ENCODE results near the gene SIN3B.

The SIN3B gene

DNA sequence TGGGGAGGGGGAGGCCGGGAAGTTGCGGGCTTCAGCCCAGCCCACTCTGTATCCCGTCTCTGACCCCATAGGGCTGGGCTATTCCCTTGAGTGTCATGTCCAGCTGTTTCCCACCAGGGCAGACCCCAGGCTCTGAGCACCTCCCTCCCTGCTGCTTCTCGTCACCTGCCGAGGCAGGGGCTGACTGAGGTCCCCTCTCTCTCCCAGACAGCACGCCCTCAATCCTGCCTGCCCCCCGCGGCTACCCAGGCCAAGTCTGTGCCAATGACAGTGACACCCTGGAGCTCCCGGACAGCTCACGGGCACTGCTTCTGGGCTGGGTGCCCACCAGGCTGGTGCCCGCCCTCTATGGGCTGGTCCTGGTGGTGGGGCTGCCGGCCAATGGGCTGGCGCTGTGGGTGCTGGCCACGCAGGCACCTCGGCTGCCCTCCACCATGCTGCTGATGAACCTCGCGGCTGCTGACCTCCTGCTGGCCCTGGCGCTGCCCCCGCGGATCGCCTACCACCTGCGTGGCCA, 60.2 kb downstream of the SIN3B start:
- DNase-seq (ENCODE audit: low spot score), result no peak

DNA sequence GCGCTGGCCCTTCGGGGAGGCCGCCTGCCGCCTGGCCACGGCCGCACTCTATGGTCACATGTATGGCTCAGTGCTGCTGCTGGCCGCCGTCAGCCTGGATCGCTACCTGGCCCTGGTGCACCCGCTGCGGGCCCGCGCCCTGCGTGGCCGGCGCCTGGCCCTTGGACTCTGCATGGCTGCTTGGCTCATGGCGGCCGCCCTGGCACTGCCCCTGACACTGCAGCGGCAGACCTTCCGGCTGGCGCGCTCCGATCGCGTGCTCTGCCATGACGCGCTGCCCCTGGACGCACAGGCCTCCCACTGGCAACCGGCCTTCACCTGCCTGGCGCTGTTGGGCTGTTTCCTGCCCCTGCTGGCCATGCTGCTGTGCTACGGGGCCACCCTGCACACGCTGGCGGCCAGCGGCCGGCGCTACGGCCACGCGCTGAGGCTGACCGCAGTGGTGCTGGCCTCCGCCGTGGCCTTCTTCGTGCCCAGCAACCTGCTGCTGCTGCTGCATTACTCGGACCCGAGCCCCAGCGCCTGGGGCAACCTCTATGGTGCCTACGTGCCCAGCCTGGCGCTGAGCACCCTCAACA, 60.8 kb downstream of the SIN3B start:
- DNase-seq (ENCODE audit: low spot score), result no peak

DNA sequence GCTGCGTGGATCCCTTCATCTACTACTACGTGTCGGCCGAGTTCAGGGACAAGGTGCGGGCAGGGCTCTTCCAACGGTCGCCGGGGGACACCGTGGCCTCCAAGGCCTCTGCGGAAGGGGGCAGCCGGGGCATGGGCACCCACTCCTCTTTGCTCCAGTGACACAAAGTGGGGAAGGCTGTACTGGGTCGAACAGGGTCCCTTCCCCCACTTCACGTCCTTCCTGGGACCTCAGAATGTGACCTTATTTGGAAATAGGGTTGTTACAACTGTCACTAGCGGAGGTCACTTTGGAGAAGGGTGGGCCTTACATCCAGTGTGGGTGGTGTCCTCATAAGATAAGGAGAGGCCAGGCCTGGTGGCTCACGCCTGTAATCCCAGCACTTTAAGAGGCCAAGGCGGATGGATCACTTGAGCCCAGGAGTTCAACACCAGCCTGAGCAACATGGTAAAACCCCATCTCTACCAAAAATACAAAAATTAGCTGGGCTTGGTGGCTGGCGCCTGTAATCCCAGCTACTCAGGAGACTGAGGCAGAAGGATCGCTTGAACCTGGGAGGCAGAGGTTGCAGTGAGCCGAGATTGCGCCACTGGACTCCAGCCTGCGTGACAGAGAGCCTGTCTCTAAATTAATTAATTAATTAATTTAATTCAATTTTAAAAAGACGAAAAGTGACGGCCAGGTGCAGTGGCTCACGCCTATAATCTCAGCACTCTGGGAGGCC, 61.4 kb downstream of the SIN3B start:
- no peak for DNase-seq (ENCODE audit: low spot score)

DNA sequence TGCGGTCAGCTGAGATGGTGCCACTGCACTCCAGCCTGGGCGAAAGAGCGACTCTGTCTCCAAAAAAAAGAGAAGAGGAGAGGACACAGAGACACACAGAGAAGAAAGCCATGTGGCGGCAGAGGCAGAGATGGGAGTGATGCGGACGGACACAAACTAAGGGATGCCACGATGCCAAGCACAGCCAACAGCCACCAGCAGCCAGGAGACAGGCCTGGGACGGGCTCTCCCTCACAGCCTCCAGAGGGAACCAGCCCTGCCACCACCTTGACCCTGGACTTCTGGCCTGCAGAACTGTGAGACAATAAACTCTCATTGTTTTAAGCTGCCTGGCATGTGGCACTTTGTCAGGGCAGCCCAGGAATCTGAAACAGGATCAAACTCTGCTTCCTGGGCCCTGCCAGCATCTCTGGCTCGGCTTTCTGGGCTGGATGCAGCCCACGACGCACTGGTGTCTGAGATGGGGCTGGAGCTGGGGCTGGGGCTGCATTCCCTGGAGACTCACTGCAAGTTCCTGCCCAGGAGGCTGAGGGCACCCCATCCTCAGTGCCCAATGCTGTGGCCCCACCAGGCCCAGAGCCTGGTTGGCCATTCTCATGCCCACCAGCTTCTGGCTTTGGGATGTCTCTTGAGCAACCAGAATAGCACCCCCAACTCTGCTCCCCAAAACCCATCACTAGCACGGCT, 62.6 kb downstream of the SIN3B start:
- no peak for DNase-seq (ENCODE audit: low spot score)

DNA sequence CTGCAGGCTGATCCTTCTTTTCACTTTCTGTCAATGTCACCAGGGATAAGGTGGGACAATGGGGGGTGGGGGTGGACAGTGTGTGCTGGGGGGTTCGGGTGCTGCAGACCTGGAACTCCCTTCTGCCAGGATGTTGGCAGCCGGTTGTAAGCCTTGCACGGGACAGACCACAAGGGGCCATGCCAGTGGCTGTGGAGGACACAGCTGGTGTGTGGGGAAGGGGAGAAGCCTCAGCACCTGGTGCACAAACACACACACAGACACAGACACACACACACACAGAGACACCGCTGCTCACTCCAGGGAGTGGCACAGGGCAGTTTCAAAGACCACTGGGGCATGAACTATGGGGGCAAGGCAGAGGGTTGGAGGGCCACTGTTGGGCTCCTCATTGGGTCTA, 63.2 kb downstream of the SIN3B start:
- DNase-seq (ENCODE audit: low spot score), result no peak

DNA sequence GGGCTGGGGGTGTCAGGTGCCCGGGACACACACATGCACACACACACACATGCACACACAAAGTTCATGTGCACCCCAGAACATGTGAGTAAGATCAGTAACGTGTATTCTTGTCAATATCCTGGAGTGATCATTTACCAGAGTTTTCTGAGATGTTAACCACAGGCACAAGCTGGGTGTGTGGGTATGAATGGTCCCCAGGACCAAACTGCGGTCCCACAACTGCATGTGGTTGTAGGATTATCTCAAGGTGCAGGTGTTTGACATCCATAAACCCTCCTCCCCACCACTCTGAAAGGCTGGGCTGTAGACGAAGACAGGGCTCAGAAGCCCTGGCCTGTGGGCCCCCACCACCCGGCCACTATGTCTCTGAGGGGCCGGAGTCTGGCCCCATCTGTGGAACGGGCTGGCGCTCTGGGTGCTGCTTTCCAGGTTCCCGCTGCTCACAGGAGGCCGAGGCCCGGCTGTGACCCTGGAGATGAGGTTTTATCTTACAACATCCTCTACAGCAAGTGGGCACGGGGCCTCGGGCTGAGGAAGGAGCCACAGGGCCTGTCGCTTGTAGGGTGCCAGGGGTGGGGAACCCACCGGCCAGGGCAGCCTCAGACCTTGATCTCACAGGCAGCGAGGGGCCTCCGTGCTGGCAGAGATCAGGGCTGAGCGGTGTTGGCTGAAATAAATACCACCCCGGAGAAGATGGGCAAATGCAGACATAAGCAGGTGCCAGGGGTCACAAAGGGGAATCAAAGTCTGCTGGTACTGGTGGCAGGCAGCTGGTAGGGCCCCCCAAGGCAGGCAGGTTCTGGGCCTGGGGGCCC, 63.9 kb downstream of the SIN3B start:
- no peak for DNase-seq (ENCODE audit: low spot score)

DNA sequence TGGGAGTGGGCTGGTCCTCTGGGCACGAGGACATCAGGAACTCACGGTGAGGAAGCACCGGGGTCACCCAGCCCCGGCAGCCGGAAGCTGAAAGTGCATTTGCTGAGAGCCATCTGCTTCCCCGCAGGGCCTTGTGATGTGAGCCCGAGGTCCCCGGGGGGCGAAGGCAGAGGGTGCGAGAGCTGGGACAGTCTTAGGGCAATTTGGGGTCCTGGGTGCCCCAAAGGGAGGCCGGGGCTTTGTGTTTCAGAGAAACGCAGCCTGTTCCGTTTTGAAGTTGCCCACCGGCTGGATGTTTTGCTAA, 64.4 kb downstream of the SIN3B start:
- DNase-seq (ENCODE audit: low spot score), result no peak

DNA sequence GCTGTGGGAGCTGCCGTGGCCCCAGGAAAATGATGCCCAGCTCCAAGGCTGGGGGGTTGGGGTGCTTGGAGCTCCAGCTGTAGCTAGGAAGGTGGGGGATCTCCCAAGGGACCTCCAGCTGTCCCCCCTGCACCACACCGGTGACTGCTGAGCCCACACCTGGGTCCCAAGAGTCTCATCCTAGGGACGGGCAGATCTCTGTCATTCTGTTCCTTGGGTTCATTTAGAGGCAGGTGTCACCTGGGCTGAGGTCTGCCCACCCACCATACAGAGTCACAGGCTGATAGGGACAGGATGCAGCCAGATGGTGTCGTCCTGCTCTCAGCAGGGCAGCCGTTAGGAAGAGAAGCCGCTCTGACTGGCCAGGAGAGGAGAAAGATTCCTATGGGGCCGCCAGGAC, 64.9 kb downstream of the SIN3B start:
- DNase-seq (ENCODE audit: low spot score), result no peak

DNA sequence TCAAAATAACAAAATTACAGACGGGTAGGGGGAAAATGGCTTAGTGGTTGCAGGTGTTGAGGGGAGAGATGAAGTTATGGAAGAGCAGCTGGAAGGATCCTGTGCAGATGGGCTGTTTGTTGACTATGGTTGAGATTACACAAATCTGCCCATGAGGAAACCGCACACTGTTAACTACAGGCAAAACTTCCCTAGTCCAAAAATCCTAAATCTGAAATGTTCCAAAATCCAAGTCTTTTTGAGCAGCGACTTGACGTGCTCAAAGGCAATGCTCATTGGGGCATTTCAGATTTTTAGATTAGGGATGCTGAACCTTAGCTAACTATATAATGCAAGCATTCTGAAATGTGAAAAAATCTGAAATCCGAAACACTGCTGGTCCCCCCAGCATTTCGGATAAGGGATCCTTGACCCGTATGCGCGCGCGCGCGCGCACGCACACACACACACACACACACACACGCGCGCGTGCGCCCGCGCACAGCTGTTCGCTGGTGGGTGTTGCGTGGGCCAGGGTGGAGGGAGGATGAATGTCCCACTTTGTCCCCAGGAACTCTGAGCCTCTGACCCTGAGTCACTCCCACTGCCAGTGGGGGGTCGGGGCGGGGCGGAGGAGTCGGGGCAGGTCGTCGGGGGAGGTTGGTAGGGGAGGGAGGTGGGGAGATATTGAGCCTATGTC, 66.4 kb downstream of the SIN3B start:
- no peak for DNase-seq (ENCODE audit: low spot score)

DNA sequence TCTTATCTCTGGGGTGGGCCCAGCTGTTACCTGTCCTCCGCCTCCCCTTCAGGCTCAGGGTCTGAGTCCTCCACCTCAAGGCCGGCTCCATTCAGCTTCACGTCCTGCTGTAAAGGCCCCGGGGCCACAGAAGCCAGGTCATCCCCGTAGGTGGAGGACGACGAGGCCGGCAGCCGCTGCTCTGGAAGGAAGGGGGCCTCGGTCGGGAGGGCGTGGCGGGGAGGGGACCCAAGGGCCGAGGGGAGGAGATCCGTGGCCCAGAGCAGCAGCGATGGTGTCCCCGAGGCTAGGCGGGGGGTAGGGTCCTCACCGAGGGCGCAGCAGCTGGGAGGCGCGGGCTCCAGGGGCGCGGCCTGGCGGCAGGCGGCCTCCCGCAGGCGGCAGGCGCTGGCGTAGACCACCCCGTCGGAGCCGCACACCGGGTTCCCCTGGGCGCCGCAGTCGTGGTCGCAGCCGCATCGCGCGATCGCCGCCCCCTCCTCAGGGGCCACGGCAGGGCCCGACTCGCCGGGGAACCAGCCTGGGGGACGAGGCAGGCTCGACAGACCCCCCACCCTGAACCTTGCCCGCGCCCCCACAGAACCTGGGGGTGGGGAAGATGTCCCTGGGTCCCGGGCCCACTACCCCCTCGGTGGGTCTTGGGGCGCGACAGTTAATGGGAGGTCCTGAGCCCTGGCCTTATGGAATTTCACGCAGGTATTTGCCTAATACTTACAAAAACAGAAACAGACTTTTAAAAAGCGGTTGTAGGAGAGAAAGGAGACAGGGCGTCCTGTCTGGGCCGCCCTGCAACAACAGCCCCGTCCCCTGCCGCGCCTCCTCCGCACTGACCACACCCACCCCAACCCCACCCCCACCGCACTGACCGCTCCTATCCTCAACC, 67.2 kb downstream of the SIN3B start:
- peak; percentile 64 for DNase-seq (ENCODE audit: low spot score)

DNA sequence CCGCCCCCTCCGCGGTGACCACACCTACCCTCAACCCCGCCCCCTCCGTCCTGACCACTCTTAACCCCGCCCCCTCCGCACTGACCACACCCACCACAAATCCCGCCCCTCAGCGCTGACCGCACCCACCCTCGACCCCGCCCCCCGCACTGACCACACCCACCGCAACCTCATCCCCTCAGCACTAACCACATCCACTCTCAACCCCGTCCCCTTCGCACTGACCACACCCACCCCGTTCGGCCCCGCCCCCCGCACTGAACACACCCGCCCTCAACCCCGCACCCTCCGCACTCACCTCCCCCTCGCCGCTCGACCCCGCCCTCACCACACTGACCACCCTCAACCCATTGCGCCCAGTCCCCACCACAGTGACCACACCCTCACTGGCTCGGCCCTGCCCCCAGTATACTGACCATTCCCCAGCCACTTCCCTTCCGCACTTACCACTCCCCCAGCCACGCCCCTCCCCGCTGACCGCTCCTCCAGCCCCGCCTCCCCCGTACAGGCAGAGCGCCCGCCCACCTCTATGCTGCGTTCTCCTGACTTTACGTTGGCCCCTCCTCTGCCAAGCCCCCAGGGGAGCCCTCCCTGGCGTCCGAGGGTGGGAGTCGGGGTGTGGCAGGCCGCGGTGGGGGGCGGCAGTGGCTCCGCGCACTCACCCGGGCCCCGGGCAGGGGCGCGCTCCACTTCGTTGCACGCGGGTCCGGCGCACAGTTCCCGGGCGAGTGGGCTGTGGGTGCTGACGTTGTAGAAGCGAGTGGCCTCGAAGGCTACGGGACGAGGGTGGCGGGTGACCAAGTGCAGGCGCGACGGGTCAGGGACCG, 68.0 kb downstream of the SIN3B start:
- DNase-seq (ENCODE audit: low spot score), result peak; percentile 100

DNA sequence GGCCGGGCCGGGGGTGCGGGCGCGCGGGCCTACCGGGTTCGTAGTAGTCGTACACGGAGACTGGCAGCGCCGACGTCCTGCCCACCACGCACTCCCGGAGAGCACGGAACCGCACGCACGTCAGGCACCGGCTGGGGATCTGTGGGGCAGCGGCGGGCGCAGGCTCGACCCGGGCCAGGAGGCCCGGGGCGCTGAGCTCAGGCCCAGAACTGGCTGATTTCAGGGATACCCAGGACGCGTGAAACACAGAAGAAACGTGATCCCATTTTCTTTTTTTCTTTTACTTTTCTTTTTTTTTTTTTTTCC, 68.6 kb downstream of the SIN3B start:
- DNase-seq (ENCODE audit: low spot score), result no peak

DNA sequence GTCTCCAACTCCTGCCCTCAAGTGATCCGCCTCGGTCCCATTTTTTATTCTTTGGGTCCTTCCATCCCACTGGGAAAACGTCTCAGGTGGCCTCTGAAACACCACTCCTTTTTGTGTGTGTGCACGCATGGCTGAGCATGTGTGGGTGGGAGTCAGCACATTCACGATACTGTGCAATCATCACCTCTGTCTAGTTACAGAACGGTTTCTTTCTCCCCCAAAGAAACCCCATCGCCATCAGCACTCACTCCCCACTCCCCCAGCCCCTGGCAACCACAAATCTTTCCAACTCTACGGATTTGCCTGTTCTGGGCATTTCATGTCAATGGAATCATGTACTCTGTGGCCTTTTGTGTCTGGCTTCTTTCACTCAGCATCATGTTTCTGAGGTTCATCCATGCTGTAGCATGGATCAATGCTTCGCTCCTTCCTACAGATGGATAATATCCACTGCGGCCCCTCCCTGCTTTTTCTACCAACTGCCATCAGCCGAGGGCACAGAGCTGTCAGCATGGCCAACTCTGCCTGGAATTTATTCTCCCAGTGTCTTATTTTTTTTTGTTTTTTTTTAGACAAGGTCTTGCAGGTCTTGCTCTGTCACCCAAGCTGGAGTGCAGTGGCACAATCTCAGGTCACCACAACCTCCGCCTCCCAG, 69.3 kb downstream of the SIN3B start:
- DNase-seq (ENCODE audit: low spot score), result no peak

DNA sequence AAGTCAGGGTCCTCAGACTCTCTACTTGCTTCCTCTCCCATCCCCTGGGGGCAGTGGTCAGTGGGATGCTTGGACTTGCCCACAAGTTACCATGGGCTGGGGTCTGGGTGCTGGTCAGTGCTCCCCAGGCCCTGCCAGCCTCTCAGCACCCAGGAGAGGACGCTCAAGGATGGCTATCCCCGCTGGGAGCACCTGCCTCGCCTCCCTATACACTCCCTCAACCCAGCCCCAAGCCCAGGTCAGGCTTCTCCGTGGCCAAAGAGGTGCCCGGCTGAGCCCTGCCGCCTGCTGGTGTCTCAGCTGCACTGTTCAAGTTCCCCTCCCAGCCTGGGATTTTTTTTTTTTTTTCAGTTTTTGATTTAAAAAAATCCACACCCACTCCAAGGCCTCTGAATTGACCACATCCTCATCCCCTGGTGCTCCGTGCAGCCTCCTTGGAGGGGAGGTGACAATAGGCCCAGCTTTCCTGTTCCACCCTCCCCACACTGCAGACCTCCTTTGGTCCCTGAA, 70.4 kb downstream of the SIN3B start:
- DNase-seq (ENCODE audit: low spot score), result peak; percentile 80

DNA sequence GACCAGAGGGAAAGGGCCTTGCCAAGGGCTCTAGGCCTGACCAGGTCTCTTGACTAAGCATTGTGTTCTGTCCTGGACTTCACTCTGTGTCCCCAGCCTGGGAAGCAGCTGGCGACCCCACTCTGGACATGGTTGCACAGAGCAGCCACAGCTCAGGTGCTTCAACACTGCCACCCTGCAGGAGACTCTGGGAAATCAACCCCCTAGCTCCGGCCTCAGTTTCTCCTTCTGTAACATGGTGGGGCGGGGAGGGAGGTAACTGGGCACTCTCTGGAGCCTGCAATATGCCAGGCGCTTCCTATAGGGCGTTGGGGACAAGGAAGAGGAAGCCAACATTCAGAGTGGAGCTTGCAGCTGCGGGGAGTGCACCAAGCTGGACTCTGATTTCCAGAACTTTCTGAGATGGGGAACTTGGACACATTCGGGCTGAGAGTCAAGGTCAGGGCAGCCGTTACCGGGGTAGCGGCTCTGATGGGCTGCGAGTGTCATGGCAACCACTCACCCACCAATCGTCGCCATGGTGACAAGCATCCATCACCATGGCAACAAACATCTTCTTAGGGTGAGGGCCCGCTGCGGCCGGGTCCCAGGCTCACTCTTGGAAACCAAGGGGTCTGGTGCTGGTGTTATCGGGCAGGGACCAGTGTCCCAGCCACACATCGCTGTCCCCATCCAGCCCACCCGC, 72.4 kb downstream of the SIN3B start:
- no peak for DNase-seq (ENCODE audit: low spot score)

DNA sequence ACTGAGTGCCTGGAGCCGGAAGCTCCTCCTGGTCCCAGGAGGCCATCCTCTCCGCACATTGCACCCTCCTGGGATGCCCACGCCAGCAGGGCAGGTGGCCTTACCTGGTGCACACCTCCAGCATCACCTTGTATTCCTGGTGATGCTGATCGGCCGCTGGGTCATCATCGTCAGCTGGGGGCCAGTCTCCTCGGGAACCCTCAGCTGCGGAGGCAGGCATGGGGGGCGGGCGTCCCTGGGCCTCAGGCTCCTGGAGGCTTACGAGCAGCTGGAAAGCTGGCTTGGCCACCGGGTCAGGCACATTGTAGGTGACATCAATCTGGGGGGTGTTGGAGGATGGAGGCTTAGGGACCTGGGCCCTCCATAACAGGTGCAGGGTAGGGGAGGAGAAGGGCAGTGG, 73.3 kb downstream of the SIN3B start:
- DNase-seq (ENCODE audit: low spot score), result no peak

DNA sequence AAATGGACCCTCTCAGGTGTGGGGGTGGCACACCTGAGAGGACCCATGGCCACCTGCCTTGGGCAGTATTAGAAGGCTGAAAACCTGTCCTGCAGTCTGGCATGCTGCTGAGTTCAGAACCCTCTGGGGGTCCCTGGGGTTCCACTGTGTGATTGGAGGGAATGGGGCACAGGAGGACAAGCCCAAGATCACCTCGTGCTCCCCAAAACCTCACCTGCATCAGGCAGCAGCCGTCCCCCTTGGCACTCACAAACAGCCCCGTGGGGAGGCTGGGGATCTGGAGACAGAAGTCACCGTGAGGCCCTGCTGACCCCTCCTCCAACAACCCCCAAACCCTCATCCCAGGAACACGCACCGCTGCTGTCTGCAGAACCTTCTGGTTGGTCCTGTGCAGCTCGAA, 74.1 kb downstream of the SIN3B start:
- no peak for DNase-seq (ENCODE audit: low spot score)

DNA sequence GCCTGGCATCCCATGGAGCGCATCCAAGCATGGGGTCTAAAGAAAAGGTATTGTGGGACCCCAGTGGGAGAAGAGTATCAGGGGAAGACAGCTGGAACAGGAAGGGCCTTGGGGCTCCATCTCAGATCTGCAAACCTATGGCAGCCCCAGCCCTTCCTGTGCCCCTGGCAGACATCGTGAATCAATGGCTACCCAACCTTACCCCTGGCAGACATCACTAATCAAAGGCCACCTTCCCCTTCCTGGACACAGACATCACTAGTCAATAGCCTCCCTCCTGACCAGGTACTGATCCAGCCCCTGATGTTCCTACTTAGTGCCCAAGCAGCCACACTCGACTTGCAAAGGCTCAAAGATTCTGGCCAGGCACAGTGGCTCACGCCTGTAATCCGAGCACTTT, 75.4 kb downstream of the SIN3B start:
- DNase-seq (ENCODE audit: low spot score), result no peak

DNA sequence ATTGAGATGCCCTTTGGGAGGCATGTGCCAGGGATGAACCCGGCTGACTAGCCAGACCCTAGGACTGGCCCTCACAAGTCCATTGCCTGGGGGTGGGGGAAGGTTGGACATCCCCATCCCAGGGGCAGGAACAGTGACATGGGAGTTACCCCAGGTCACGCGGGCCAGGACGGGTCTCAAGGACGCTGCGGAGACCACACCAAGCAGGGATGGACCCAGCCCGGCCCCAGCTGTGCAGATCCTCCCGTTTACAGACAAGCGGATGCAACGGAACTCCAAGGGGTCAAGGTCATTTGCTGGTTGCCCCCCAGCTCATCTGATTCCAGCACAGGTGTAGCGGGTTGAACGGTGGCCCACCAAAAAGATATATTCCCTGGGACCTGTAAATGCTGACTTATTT, 79.6 kb downstream of the SIN3B start:
- no peak for DNase-seq (ENCODE audit: low spot score)

All from HuH-7.5 (cell line).